Lower leg skin (tissue), 3 donors: ENCODE results near the gene ZNF768.

Source experiments
- CTCF ChIP-seq, 3 donors: fragments of 450-650 bp; IDR thresholded peaks; one replicate each; pipeline ENCODE4 v1.5.1; 2016; ENCODE audit warnings: antibody characterized with exemption in 3 of 3, mild to moderate bottlenecking in 3 of 3, moderate library complexity in 2 of 3
- POLR2A ChIP-seq, 2 donors: fragments of 450-650 bp; IDR thresholded peaks; one replicate each; pipeline ENCODE4 v1.6.1; 2016 to 2017; ENCODE audit warnings: antibody characterized with exemption in 2 of 2, mild to moderate bottlenecking in 1 of 2, moderate library complexity in 1 of 2

DNA sequence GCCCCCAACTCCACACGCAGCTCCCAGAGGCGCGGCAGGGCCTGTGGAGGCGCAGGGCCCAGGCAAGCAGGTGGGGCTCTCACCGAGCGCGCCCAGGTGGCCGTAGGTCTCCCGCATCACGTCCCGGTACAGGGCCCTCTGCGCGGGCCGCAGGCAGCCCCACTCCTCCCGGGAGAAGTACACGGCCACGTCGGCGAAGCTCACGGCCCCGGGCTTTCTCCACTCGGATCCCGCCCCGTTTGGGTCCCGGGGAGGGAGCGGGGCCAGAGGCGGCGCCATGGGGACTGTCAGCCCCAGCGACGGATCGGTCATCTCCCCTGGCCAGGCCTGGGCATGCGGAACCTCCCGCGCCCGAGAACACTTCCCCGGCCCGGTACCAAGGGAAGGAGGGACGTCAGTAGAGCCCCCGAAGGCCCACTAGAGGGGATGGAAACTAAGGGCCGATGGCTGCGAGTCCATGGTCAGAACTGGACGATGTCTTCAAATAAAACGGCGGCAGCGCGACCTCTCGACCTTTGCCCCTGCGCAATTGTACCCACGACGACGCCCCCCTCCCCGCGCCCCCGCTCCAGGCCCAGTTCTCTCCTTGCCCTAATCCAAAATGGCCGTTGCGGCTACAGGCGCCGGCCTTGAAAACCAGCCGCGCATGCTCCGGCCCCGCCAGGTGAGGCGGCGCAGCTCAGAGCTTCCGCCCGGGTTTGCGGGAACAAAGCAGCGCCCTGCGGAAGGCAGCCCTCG is 8.2 kb upstream of the ZNF768 start, which contains the start of gene ZNF747:
- TF ChIP-seq CTCF (IDR thresholded peaks at IDR 0.05) (no peak), POLR2A (IDR thresholded peaks at IDR 0.05) (no peak)
